PC-9 (cell line): Measurements from ENCODE around the gene PIK3C3. TPM values are rescaled to one million over a fixed set of nuclear protein-coding genes. Genes with fewer than 3 reads are reported as not detected.

Source experiments
- BruUV-seq: library from RNA; stranded (reverse); fragments of 400-500 nt; replicated peaks from 2 replicates; lab custom pipeline; 2021; lab: Mats Ljungman, UMichigan
- CTCF ChIA-PET: fragments of 300-600 bp; sonication (Branson Sonifier 250); formaldehyde crosslinking; loops from one replicate; lab custom pipeline; 2022; ENCODE audit warnings: antibody characterized with exemption; lab: Charles Lee
- POLR2A ChIA-PET: fragments of 300-600 bp; sonication (Branson Sonifier 250); formaldehyde crosslinking; loops from one replicate; lab custom pipeline; 2022; ENCODE audit warnings: antibody characterized with exemption; ENCODE audit not compliant: unreplicated experiment; lab: Charles Lee
- DNase-seq, 2 experiments: peaks; one replicate each; pipeline versions ENCODE4 v3.0.0 to v3.0.0-alpha.2; 2015 to 2022; ENCODE audit warnings: mixed read lengths in 1 of 2
- H2AFZ ChIP-seq: fragments of 200-600 bp; sonication (generic); 2 replicates; pipeline ENCODE4 v1.8.1; 2017; ENCODE audit warnings: antibody characterized with exemption
- H3F3A ChIP-seq: fragments of 200-600 bp; sonication (generic); 2 replicates; pipeline ENCODE4 v1.8.1; 2017; ENCODE audit warnings: antibody characterized with exemption, mild to moderate bottlenecking, low read depth; ENCODE audit not compliant: insufficient read depth
- H3K27ac ChIP-seq: fragments of 200-600 bp; sonication (generic); 2 replicates; pipeline ENCODE4 v1.6.1; 2016; ENCODE audit warnings: mixed run types
- H3K27me3 ChIP-seq: fragments of 200-600 bp; sonication (generic); 2 replicates; pipeline ENCODE4 v1.6.1; 2016; ENCODE audit warnings: low read depth, mixed run types; ENCODE audit not compliant: insufficient read depth
- H3K36me3 ChIP-seq: fragments of 200-600 bp; sonication (generic); 2 replicates; pipeline ENCODE4 v1.6.1; 2016; ENCODE audit warnings: low read depth, mixed run types
- H3K4me1 ChIP-seq: fragments of 200-600 bp; sonication (generic); replicated peaks from 2 replicates; pipeline ENCODE4 v1.6.1; 2016; ENCODE audit warnings: mixed run types; ENCODE audit not compliant: insufficient read depth
- H3K4me2 ChIP-seq: fragments of 200-600 bp; sonication (generic); 2 replicates; pipeline ENCODE4 v1.6.1; 2017; ENCODE audit warnings: mixed run types
- H3K4me3 ChIP-seq: fragments of 200-600 bp; sonication (generic); 2 replicates; pipeline ENCODE4 v1.6.1; 2016; ENCODE audit warnings: mixed run types
- H3K79me2 ChIP-seq: fragments of 200-600 bp; sonication (generic); 2 replicates; pipeline ENCODE4 v1.6.1; 2017; ENCODE audit warnings: low read depth, mixed run types
- H3K9me2 ChIP-seq: fragments of 200-600 bp; sonication (generic); 2 replicates; pipeline ENCODE4 v1.8.1; 2017; ENCODE audit warnings: mild to moderate bottlenecking; ENCODE audit not compliant: insufficient read depth
- H3K9me3 ChIP-seq: fragments of 200-600 bp; sonication (generic); 2 replicates; pipeline ENCODE4 v1.8.1; 2016; ENCODE audit warnings: low read depth; ENCODE audit not compliant: insufficient read depth
- H4K20me1 ChIP-seq: fragments of 200-600 bp; sonication (generic); 2 replicates; pipeline ENCODE4 v1.8.1; 2017; ENCODE audit not compliant: insufficient read depth
- CTCF ChIP-seq: fragments of 200-600 bp; sonication (generic); conservative IDR thresholded peaks from 2 replicates; pipeline ENCODE4 v1.6.1; 2017; ENCODE audit warnings: mixed run types, antibody characterized with exemption, mild to moderate bottlenecking, moderate library complexity
- EZH2 ChIP-seq: fragments of 200-600 bp; sonication (generic); IDR thresholded peaks from 2 replicates; pipeline ENCODE4 v1.8.0; 2017; ENCODE audit warnings: antibody characterized with exemption, low read depth
- intact Hi-C: fragments of 100-400 bp; cut with micrococcal nuclease; formaldehyde crosslinking; loops from one replicate; pipeline ENCODE4 v1.10.0; 2022; ENCODE audit not compliant: unreplicated experiment
- total RNA-seq: library from RNA; stranded (reverse); gene quantifications from 2 replicates; pipeline ENCODE4 v1.2.3, GENCODE V29; 2021

The PIK3C3 gene
- total RNA-seq, 1 experiment from 2014 or later, result 31.4 TPM

- Histone ChIP-seq H2AFZ (no peak overlapping the region), H3K27ac (no peak overlapping the region), H3K9me3 (no peaks in the 10 kb centered on the region), H3K4me3 (no peak overlapping the region), H3K79me2 (no peaks in the 10 kb centered on the region), H3K27me3 (no peaks in the 10 kb centered on the region), H3K9me2 (no peaks in the 10 kb centered on the region), H4K20me1 (no peaks in the 10 kb centered on the region), H3F3A (no peaks in the 10 kb centered on the region), H3K4me2 (no peak overlapping the region), H3K4me1 (no peaks in the 10 kb centered on the region), H3K36me3 (no peaks in the 10 kb centered on the region)
- DNase-seq, result no peak
- ChIA-PET CTCF (no interaction called here), POLR2A (no interaction called here)
- BruUV-seq, result no TSS peak
- intact Hi-C loops, result no loop called here
- TF ChIP-seq EZH2 (no peak), CTCF (no peak)
These were observed 37.9 kb upstream of the PIK3C3 start for GRCh38 chr18:41917181-41917580.

DNA sequence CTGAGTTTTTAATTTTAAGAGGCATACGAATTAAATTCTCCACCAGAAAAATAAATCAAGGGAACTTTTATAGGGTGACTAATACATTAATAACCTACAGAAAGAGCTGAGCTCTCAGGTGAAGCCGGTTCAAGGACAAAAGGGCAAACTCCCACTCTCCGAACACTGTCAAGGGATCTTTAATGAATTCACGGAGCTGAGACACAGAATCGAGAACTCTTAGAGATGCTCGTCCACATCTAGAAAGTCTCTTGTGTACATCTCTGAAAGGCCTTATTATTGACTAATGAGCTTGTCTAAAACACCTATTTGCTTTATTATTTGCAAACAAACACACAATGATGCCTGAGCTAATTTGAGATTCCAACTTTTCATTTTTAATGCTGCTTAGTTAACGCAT, 33.3 kb upstream of the PIK3C3 start:
- H3K27me3 ChIP-seq, result no peaks in the 10 kb centered on the region
- H3K4me3 ChIP-seq, result no peak overlapping the region
- no peaks in the 10 kb centered on the region for H3K79me2 ChIP-seq
- H3K4me1 ChIP-seq, result no peaks in the 10 kb centered on the region
- no peak overlapping the region for H3K27ac ChIP-seq
- TF ChIP-seq CTCF, result no peak
- no peak for TF ChIP-seq EZH2
- no peak overlapping the region for H3K4me2 ChIP-seq
- CTCF ChIA-PET, result no interaction called here
- no peaks in the 10 kb centered on the region for H3F3A ChIP-seq
- intact Hi-C loops, result no loop called here
- no peak for DNase-seq
- no peaks in the 10 kb centered on the region for H3K36me3 ChIP-seq
- no peaks in the 10 kb centered on the region for H3K9me2 ChIP-seq
- no TSS peak for BruUV-seq
- H3K9me3 ChIP-seq, result no peaks in the 10 kb centered on the region
- H4K20me1 ChIP-seq, result no peaks in the 10 kb centered on the region
- POLR2A ChIA-PET, result no interaction called here
- no peak overlapping the region for H2AFZ ChIP-seq

- Histone ChIP-seq H3K27ac (no peak overlapping the region), H3K4me1 (no peaks in the 10 kb centered on the region), H3F3A (no peaks in the 10 kb centered on the region), H3K27me3 (no peaks in the 10 kb centered on the region), H3K9me3 (no peaks in the 10 kb centered on the region), H3K4me2 (no peak overlapping the region), H3K9me2 (no peaks in the 10 kb centered on the region), H4K20me1 (no peaks in the 10 kb centered on the region), H3K4me3 (no peak overlapping the region), H3K36me3 (no peaks in the 10 kb centered on the region), H3K79me2 (no peaks in the 10 kb centered on the region), H2AFZ (no peak overlapping the region)
- no TSS peak for BruUV-seq
- CTCF ChIA-PET, result no interaction called here
- DNase-seq, result no peak
- TF ChIP-seq EZH2 (no peak), CTCF (no peak)
- POLR2A ChIA-PET, result no interaction called here
- intact Hi-C loops, result no loop called here
These were observed 32.9 kb upstream of the PIK3C3 start for GRCh38 chr18:41922176-41922575.
